IMR-90 (cell line): Measurements from ENCODE around the gene EFCAB8. TPM values are rescaled to one million over a fixed set of nuclear protein-coding genes. Genes with fewer than 3 reads are reported as not detected.

Experiments used
- ATAC-seq: fragments of 200-7000 bp; cut with Tn5 transposase; 2 replicates; pipeline ENCODE4 v1.9.1; 2020; ENCODE audit warnings: low read depth, mild to moderate bottlenecking, moderate library complexity
- BruUV-seq: library from RNA; stranded (reverse); fragments of 400-500 nt; replicated peaks from 2 replicates; lab custom pipeline; 2021; lab: Mats Ljungman, UMichigan
- CTCF ChIA-PET: fragments of 300-600 bp; formaldehyde crosslinking; extraction: SDS; loops from one replicate; lab custom pipeline; 2021; ENCODE audit warnings: antibody characterized with exemption; lab: Yijun Ruan, JAX
- POLR2A ChIA-PET: fragments of 300-600 bp; sonication (Branson Sonifier 250); formaldehyde crosslinking; loops from one replicate; lab custom pipeline; 2022; ENCODE audit warnings: antibody characterized with exemption; ENCODE audit not compliant: unreplicated experiment; lab: Charles Lee
- DNase-seq: peaks from one replicate; pipeline ENCODE4 v3.0.0; 2013
- H2AFZ ChIP-seq: replicated peaks from 2 replicates; pipeline ENCODE3; 2013; ENCODE audit warnings: low read length, mild to moderate bottlenecking; ENCODE audit not compliant: poor library complexity
- H2AK5ac ChIP-seq: 2 replicates; pipeline ENCODE4 v1.6.1; 2013; ENCODE audit warnings: low read depth, low read length, inconsistent platforms
- H2AK9ac ChIP-seq: replicated peaks from 2 replicates; pipeline ENCODE3; 2013; ENCODE audit warnings: mild to moderate bottlenecking, low read depth, low read length, moderate library complexity; ENCODE audit not compliant: poor library complexity
- H2BK120ac ChIP-seq: 2 replicates; pipeline ENCODE4 v1.6.1; 2013; ENCODE audit warnings: low read depth, low read length, inconsistent platforms
- H2BK15ac ChIP-seq: 3 replicates; pipeline ENCODE4 v1.6.1; 2013; ENCODE audit warnings: low read depth, low read length, inconsistent platforms
- H2BK20ac ChIP-seq: 2 replicates; pipeline ENCODE4 v1.6.1; 2013; ENCODE audit warnings: low read depth, mild to moderate bottlenecking, inconsistent platforms, low read length, moderate library complexity
- H2BK5ac ChIP-seq: 2 replicates; pipeline ENCODE4 v1.6.1; 2013; ENCODE audit warnings: mild to moderate bottlenecking, low read depth, low read length, inconsistent platforms; ENCODE audit not compliant: poor library complexity, severe bottlenecking
- H3K14ac ChIP-seq: replicated peaks from 2 replicates; pipeline ENCODE4 v1.6.1; 2013; ENCODE audit warnings: low read depth, low read length, inconsistent platforms
- H3K18ac ChIP-seq: 2 replicates; pipeline ENCODE4 v1.6.1; 2013; ENCODE audit warnings: low read depth, low read length, control low read depth
- H3K23ac ChIP-seq: 2 replicates; pipeline ENCODE4 v1.6.1; 2013; ENCODE audit warnings: low read depth, low read length, inconsistent platforms
- H3K27ac ChIP-seq: 2 replicates; pipeline ENCODE4 v1.5.1; 2013; ENCODE audit warnings: mild to moderate bottlenecking, control low read depth, low read length; ENCODE audit not compliant: insufficient read depth
- H3K27me3 ChIP-seq: 2 replicates; pipeline ENCODE4 v1.6.1; 2013; ENCODE audit warnings: low read length; ENCODE audit not compliant: control insufficient read depth, insufficient read depth
- H3K36me3 ChIP-seq: 2 replicates; pipeline ENCODE4 v1.6.1; 2013; ENCODE audit warnings: low read length, mixed read lengths; ENCODE audit not compliant: control insufficient read depth, insufficient read depth
- H3K4ac ChIP-seq: 2 replicates; pipeline ENCODE4 v1.6.1; 2013; ENCODE audit warnings: low read depth, low read length, inconsistent platforms
- H3K4me1 ChIP-seq: 2 replicates; pipeline ENCODE4 v1.6.1; 2013; ENCODE audit warnings: low read length, mixed read lengths; ENCODE audit not compliant: control insufficient read depth, insufficient read depth
- H3K4me2 ChIP-seq: 2 replicates; pipeline ENCODE4 v1.6.1; 2013; ENCODE audit warnings: low read depth, mild to moderate bottlenecking, control low read depth, low read length, moderate library complexity
- H3K4me3 ChIP-seq: 2 replicates; pipeline ENCODE4 v1.5.1; 2013; ENCODE audit warnings: low read depth, mild to moderate bottlenecking, control low read depth, low read length, moderate library complexity; ENCODE audit not compliant: insufficient read depth
- H3K56ac ChIP-seq: 2 replicates; pipeline ENCODE4 v1.6.1; 2013; ENCODE audit warnings: low read length, inconsistent platforms; ENCODE audit not compliant: insufficient read depth; ENCODE audit errors: extremely low read depth
- H3K79me1 ChIP-seq, 2 experiments: 2 replicates each; pipeline ENCODE4 v1.6.1; 2013; ENCODE audit warnings: low read length in 2 of 2, inconsistent platforms in 1 of 2, low read depth in 1 of 2
- H3K9ac ChIP-seq: 2 replicates; pipeline ENCODE4 v1.6.1; 2013; ENCODE audit warnings: low read depth, low read length, control low read depth
- H3K9me1 ChIP-seq: 2 replicates; pipeline ENCODE4 v1.6.1; 2013; ENCODE audit warnings: low read length, inconsistent platforms; ENCODE audit not compliant: insufficient read depth
- H3K9me3 ChIP-seq: 2 replicates; pipeline ENCODE4 v1.6.1; 2013; ENCODE audit warnings: low read length; ENCODE audit not compliant: control insufficient read depth, insufficient read depth
- H4K20me1 ChIP-seq: 2 replicates; pipeline ENCODE4 v1.6.1; 2013; ENCODE audit warnings: low read length, inconsistent platforms; ENCODE audit not compliant: insufficient read depth
- H4K5ac ChIP-seq: 2 replicates; pipeline ENCODE4 v1.6.1; 2013; ENCODE audit warnings: mild to moderate bottlenecking, low read depth, low read length, control low read depth
- H4K8ac ChIP-seq, 2 experiments: 2 replicates each; pipeline ENCODE4 v1.6.1; 2013; ENCODE audit warnings: low read depth in 2 of 2, low read length in 2 of 2, control low read depth in 1 of 2, inconsistent platforms in 1 of 2
- H4K91ac ChIP-seq: 2 replicates; pipeline ENCODE4 v1.6.1; 2013; ENCODE audit warnings: low read depth, low read length, inconsistent platforms; ENCODE audit not compliant: insufficient read depth
- BHLHE40 ChIP-seq: fragments of 150-350 bp; IDR thresholded peaks from 2 replicates; pipeline ENCODE4 v1.6.1; 2016; ENCODE audit warnings: mild to moderate bottlenecking, low read depth, low read length
- CEBPB ChIP-seq: IDR thresholded peaks from 2 replicates; pipeline ENCODE4 v1.6.1; 2012; ENCODE audit warnings: low read depth, low read length, improper control_type of control experiment
- CHD1 ChIP-seq: IDR thresholded peaks from 2 replicates; pipeline ENCODE4 v1.6.1; 2012; ENCODE audit warnings: low read depth, low read length, improper control_type of control experiment
- CTCF ChIP-seq: conservative IDR thresholded peaks from 2 replicates; pipeline ENCODE4 v1.5.1; 2012; ENCODE audit warnings: mild to moderate bottlenecking, low read depth, low read length, improper control_type of control experiment
- ELK1 ChIP-seq: fragments of 150-350 bp; IDR thresholded peaks from 2 replicates; pipeline ENCODE4 v1.6.1; 2016; ENCODE audit warnings: low read depth, mild to moderate bottlenecking, low read length, moderate library complexity, borderline replicate concordance
- MAFK ChIP-seq: IDR thresholded peaks from 2 replicates; pipeline ENCODE4 v1.6.1; 2012; ENCODE audit warnings: low read depth, low read length, improper control_type of control experiment
- MAZ ChIP-seq: IDR thresholded peaks from 2 replicates; pipeline ENCODE4 v1.6.1; 2012; ENCODE audit warnings: low read depth, mild to moderate bottlenecking, low read length, improper control_type of control experiment, moderate library complexity, borderline replicate concordance
- MXI1 ChIP-seq: IDR thresholded peaks from 2 replicates; pipeline ENCODE4 v1.6.1; 2012; ENCODE audit warnings: low read depth, mild to moderate bottlenecking, low read length, moderate library complexity, borderline replicate concordance
- NFE2L2 ChIP-seq: fragments of 150-350 bp; IDR thresholded peaks from 2 replicates; pipeline ENCODE4 v1.6.1; 2016; ENCODE audit warnings: low read depth, mild to moderate bottlenecking, low read length
- POLR2A ChIP-seq: IDR thresholded peaks from 2 replicates; pipeline ENCODE4 v1.6.1; 2012; ENCODE audit warnings: mild to moderate bottlenecking, low read depth, low read length
- RAD21 ChIP-seq: IDR thresholded peaks from 2 replicates; pipeline ENCODE4 v1.6.1; 2012; ENCODE audit warnings: low read length, improper control_type of control experiment
- RCOR1 ChIP-seq: IDR thresholded peaks from 2 replicates; pipeline ENCODE4 v1.6.1; 2012; ENCODE audit warnings: mild to moderate bottlenecking, low read length, improper control_type of control experiment; ENCODE audit not compliant: insufficient replicate concordance
- RFX5 ChIP-seq: IDR thresholded peaks from 2 replicates; pipeline ENCODE4 v1.8.0; 2012; ENCODE audit warnings: low read depth, mild to moderate bottlenecking, low read length, moderate library complexity
- SMC3 ChIP-seq: fragments of 150-350 bp; IDR thresholded peaks from 2 replicates; pipeline ENCODE4 v1.6.1; 2016; ENCODE audit warnings: low read depth, mild to moderate bottlenecking, antibody characterized with exemption, low read length, moderate library complexity
- USF2 ChIP-seq: fragments of 150-350 bp; IDR thresholded peaks from 2 replicates; pipeline ENCODE4 v1.6.1; 2017; ENCODE audit warnings: mild to moderate bottlenecking, antibody characterized with exemption, low read length, low read depth
- WGBS, 2 experiments: methylation state at CpG; one replicate each; pipeline versions ENCODE4 v1.1.5 to v1.1.7; 2013; ENCODE audit warnings: missing lambda C conversion rate in 2 of 2; ENCODE audit not compliant: insufficient read length in 1 of 2; ENCODE audit errors: extremely low coverage in 2 of 2; 5-methylcytosine and 5-hydroxymethylcytosine counted together
- dilution Hi-C: fragments of 300-500 bp; cut with HindIII; formaldehyde crosslinking; loops from one replicate; pipeline ENCODE4 v1.14.3; 2018; ENCODE audit warnings: low sequenced_read_pairs; ENCODE audit not compliant: unreplicated experiment
- in situ Hi-C: fragments of 300-500 bp; cut with MboI; formaldehyde crosslinking; loops from 3 replicates; pipeline ENCODE4 v1.14.3; 2019; ENCODE audit warnings: low sequenced_read_pairs, inconsistent platforms, mixed read lengths
- intact Hi-C: fragments of 100-400 bp; cut with micrococcal nuclease; formaldehyde crosslinking; loops from 2 replicates; pipeline ENCODE4 v1.10.0; 2022
- polyA plus RNA-seq, 3 experiments: library from polyadenylated mRNA; depleted of rRNA; stranded (reverse); fragments of >200 nt; gene quantifications; 2 replicates each; pipeline ENCODE4 v1.2.3, GENCODE V29; 2012; ENCODE audit warnings: low replicate concordance in 1 of 3
- total RNA-seq: library from RNA; depleted of rRNA; stranded (reverse); fragments of >200 nt; gene quantifications from 2 replicates; pipeline ENCODE4 v1.2.3, GENCODE V29; 2012

EFCAB8 gene
- total and polyA plus RNA-seq, 2 of the 4 experiments (the other 2 are of a cell fraction) = not detected

GRCh38 chr20:32930181-32930580 lies 71.5 kb downstream of the EFCAB8 start:
- in situ Hi-C loops = no loop called here
- H3K23ac ChIP-seq = no peak overlapping the region
- ATAC-seq = no peak

More at GRCh38 chr20:32930181-32930580, 71.5 kb downstream of the EFCAB8 start:
- no peak for DNase-seq
- Histone ChIP-seq H4K91ac (no peak overlapping the region), H4K20me1 (no peaks in the 10 kb centered on the region), H3K79me1 (no peaks in the 10 kb centered on the region), H2AK5ac (no peak overlapping the region), H3K56ac (no peak overlapping the region), H2BK15ac (no peak overlapping the region), H2BK5ac (no peak overlapping the region), H3K14ac (no peak overlapping the region), H3K4ac (no peak overlapping the region), H3K4me2 (no peak overlapping the region), H2AFZ (no peak overlapping the region), H3K27me3 (peaks cover 2% of the 10 kb centered on the region; the same call in 1 of the 2 replicates), H3K4me3 (no peak overlapping the region), H3K9ac (no peak overlapping the region), H3K36me3 (no peaks in the 10 kb centered on the region), H3K9me3 (no peaks in the 10 kb centered on the region), H3K4me1 (no peaks in the 10 kb centered on the region), H3K18ac (no peak overlapping the region), H2BK120ac (no peak overlapping the region), H3K27ac (no peak overlapping the region), H3K9me1 (no peaks in the 10 kb centered on the region), H2AK9ac (no peak overlapping the region), H4K5ac (no peak overlapping the region), H4K8ac (no peak overlapping the region), H2BK20ac (no peak overlapping the region)
- dilution Hi-C loops = no loop called here
- WGBS, 2 experiments = no CpG with 5 or more reads among the region's 10 CpGs
- intact Hi-C loops = no loop called here
- POLR2A ChIA-PET = no interaction called here
- CTCF ChIA-PET = no interaction called here
- no TSS peak for BruUV-seq
- no peak for TF ChIP-seq USF2
- no peak for TF ChIP-seq RCOR1
- no peak for TF ChIP-seq CEBPB
- no peak for TF ChIP-seq ELK1
- no peak for TF ChIP-seq CHD1
- TF ChIP-seq MXI1 = no peak
- TF ChIP-seq RAD21 = no peak
- no peak for TF ChIP-seq MAZ
- TF ChIP-seq MAFK = no peak
- TF ChIP-seq CTCF = no peak
- no peak for TF ChIP-seq POLR2A
- no peak for TF ChIP-seq RFX5
- TF ChIP-seq BHLHE40 = no peak
- no peak for TF ChIP-seq NFE2L2
- no peak for TF ChIP-seq SMC3
